ENCODE results near the gene YPEL5.

Gene YPEL5

GRCh38 chr2:30194421-30194820 lies 47.6 kb downstream of the YPEL5 start:
- H3K4me3 ChIP-seq (ENCODE audit: low read length, poor library complexity, severe bottlenecking) = no peak overlapping the region
- no peaks in the 10 kb centered on the region for H3K9me2 ChIP-seq (replicated peaks; ENCODE audit: low read depth, low read length)
- no peaks in the 10 kb centered on the region for H3K36me3 ChIP-seq (ENCODE audit: insufficient read depth, low read length)
- no peak overlapping the region for H3K4me2 ChIP-seq (ENCODE audit: low read depth, low read length, poor library complexity, severe bottlenecking)
- no peaks in the 10 kb centered on the region for H4K20me1 ChIP-seq (ENCODE audit: insufficient read depth, low read length, poor library complexity, severe bottlenecking)
- no peaks in the 10 kb centered on the region for H3K9me3 ChIP-seq (ENCODE audit: insufficient read depth, low read depth, low read length)
- no peaks in the 10 kb centered on the region for H3K79me2 ChIP-seq (ENCODE audit: insufficient read depth, low read length)
- H2AFZ ChIP-seq (ENCODE audit: low read length) = no peak overlapping the region
- no peaks in the 10 kb centered on the region for H3K27me3 ChIP-seq (ENCODE audit: insufficient read depth, low read length, poor library complexity, severe bottlenecking)
- no peaks in the 10 kb centered on the region for H3F3A ChIP-seq (ENCODE audit: low read depth)
- H3K4me1 ChIP-seq (ENCODE audit: insufficient read depth, low read length, poor library complexity, severe bottlenecking) = no peaks in the 10 kb centered on the region
- H3K9ac ChIP-seq (ENCODE audit: low read depth, low read length, poor library complexity, severe bottlenecking) = no peak overlapping the region
- TF ChIP-seq EZH2phosphoT487 (IDR thresholded peaks at IDR 0.05; ENCODE audit: borderline replicate concordance) = no peak
- no peak for TF ChIP-seq CTCF (conservative IDR thresholded peaks at IDR 0.05; ENCODE audit: low read length)

- H2AFZ ChIP-seq (ENCODE audit: low read length) = no peak overlapping the region
- no peaks in the 10 kb centered on the region for H3K9me3 ChIP-seq (ENCODE audit: insufficient read depth, low read depth, low read length)
- no peaks in the 10 kb centered on the region for H3K9me2 ChIP-seq (replicated peaks; ENCODE audit: low read depth, low read length)
- TF ChIP-seq EZH2phosphoT487 (IDR thresholded peaks at IDR 0.05; ENCODE audit: borderline replicate concordance) = no peak
- no peak for TF ChIP-seq CTCF (conservative IDR thresholded peaks at IDR 0.05; ENCODE audit: low read length)
- H4K20me1 ChIP-seq (ENCODE audit: insufficient read depth, low read length, poor library complexity, severe bottlenecking) = no peaks in the 10 kb centered on the region
- no peaks in the 10 kb centered on the region for H3F3A ChIP-seq (ENCODE audit: low read depth)
- no peak overlapping the region for H3K9ac ChIP-seq (ENCODE audit: low read depth, low read length, poor library complexity, severe bottlenecking)
- H3K4me1 ChIP-seq (ENCODE audit: insufficient read depth, low read length, poor library complexity, severe bottlenecking) = no peaks in the 10 kb centered on the region
- no peaks in the 10 kb centered on the region for H3K27me3 ChIP-seq (ENCODE audit: insufficient read depth, low read length, poor library complexity, severe bottlenecking)
- no peak overlapping the region for H3K4me3 ChIP-seq (ENCODE audit: low read length, poor library complexity, severe bottlenecking)
- H3K36me3 ChIP-seq (ENCODE audit: insufficient read depth, low read length) = no peaks in the 10 kb centered on the region
- no peaks in the 10 kb centered on the region for H3K79me2 ChIP-seq (ENCODE audit: insufficient read depth, low read length)
- no peak overlapping the region for H3K4me2 ChIP-seq (ENCODE audit: low read depth, low read length, poor library complexity, severe bottlenecking)
Measured at GRCh38 chr2:30195016-30195415, 48.2 kb downstream of the YPEL5 start.

- H3K4me3 ChIP-seq (ENCODE audit: low read length, poor library complexity, severe bottlenecking) = no peak overlapping the region
- no peaks in the 10 kb centered on the region for H3K27me3 ChIP-seq (ENCODE audit: insufficient read depth, low read length, poor library complexity, severe bottlenecking)
- H3K9me2 ChIP-seq (replicated peaks; ENCODE audit: low read depth, low read length) = no peaks in the 10 kb centered on the region
- no peak overlapping the region for H2AFZ ChIP-seq (ENCODE audit: low read length)
- no peak overlapping the region for H3K9ac ChIP-seq (ENCODE audit: low read depth, low read length, poor library complexity, severe bottlenecking)
- no peaks in the 10 kb centered on the region for H3F3A ChIP-seq (ENCODE audit: low read depth)
- no peak overlapping the region for H3K4me2 ChIP-seq (ENCODE audit: low read depth, low read length, poor library complexity, severe bottlenecking)
- H3K9me3 ChIP-seq (ENCODE audit: insufficient read depth, low read depth, low read length) = no peaks in the 10 kb centered on the region
- H3K4me1 ChIP-seq (ENCODE audit: insufficient read depth, low read length, poor library complexity, severe bottlenecking) = no peaks in the 10 kb centered on the region
- H3K79me2 ChIP-seq (ENCODE audit: insufficient read depth, low read length) = no peaks in the 10 kb centered on the region
- no peaks in the 10 kb centered on the region for H4K20me1 ChIP-seq (ENCODE audit: insufficient read depth, low read length, poor library complexity, severe bottlenecking)
- no peaks in the 10 kb centered on the region for H3K36me3 ChIP-seq (ENCODE audit: insufficient read depth, low read length)
- TF ChIP-seq CTCF (conservative IDR thresholded peaks at IDR 0.05; ENCODE audit: low read length) (peak; percentile 40), EZH2phosphoT487 (IDR thresholded peaks at IDR 0.05; ENCODE audit: borderline replicate concordance) (no peak)
Measured at GRCh38 chr2:30197570-30198192, 50.9 kb downstream of the YPEL5 start.

Measured in Loucy (cell line).